ENCODE results near the gene RNF38.

GRCh38 chr9:36323926-36324325 is 76.1 kb downstream of the RNF38 start:
- TF ChIP-seq CTCF (IDR thresholded peaks at IDR 0.05; ENCODE audit: insufficient read depth, low read length) = no peak
- no peak for TF ChIP-seq POLR2AphosphoS5 (IDR thresholded peaks at IDR 0.05; ENCODE audit: low read depth)
- TF ChIP-seq, protein P1, sequence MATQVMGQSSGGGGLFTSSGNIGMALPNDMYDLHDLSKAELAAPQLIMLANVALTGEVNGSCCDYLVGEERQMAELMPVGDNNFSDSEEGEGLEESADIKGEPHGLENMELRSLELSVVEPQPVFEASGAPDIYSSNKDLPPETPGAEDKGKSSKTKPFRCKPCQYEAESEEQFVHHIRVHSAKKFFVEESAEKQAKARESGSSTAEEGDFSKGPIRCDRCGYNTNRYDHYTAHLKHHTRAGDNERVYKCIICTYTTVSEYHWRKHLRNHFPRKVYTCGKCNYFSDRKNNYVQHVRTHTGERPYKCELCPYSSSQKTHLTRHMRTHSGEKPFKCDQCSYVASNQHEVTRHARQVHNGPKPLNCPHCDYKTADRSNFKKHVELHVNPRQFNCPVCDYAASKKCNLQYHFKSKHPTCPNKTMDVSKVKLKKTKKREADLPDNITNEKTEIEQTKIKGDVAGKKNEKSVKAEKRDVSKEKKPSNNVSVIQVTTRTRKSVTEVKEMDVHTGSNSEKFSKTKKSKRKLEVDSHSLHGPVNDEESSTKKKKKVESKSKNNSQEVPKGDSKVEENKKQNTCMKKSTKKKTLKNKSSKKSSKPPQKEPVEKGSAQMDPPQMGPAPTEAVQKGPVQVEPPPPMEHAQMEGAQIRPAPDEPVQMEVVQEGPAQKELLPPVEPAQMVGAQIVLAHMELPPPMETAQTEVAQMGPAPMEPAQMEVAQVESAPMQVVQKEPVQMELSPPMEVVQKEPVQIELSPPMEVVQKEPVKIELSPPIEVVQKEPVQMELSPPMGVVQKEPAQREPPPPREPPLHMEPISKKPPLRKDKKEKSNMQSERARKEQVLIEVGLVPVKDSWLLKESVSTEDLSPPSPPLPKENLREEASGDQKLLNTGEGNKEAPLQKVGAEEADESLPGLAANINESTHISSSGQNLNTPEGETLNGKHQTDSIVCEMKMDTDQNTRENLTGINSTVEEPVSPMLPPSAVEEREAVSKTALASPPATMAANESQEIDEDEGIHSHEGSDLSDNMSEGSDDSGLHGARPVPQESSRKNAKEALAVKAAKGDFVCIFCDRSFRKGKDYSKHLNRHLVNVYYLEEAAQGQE (IDR thresholded peaks at IDR 0.05; ENCODE audit: insufficient replicate concordance, low read depth) = no peak
- no peak for TF ChIP-seq SPI1 (IDR thresholded peaks at IDR 0.05; ENCODE audit: borderline replicate concordance, low read depth)
- TF ChIP-seq GABPA (IDR thresholded peaks at IDR 0.05; ENCODE audit: low read depth) = no peak

Data from HL-60 (cell line).